RWPE2 (cell line): ENCODE measurements around the gene MGLL.
"Not testable (repeated sequence)": the region's sequence is repeated elsewhere in the genome, so short reads cannot be mapped to it uniquely, and the experiment has no call there.

ENCODE experiments used
- ATAC-seq: fragments of 200-7000 bp; cut with Tn5 transposase; 3 replicates; pipeline ENCODE4 v1.9.1; 2021; ENCODE audit warnings: low read depth
- DNase-seq: peaks from one replicate; pipeline ENCODE4 v3.0.0-alpha.2; 2020; ENCODE audit warnings: low spot score
- H3K27ac ChIP-seq: fragments of 450-650 bp; 2 replicates; pipeline ENCODE4 v1.5.1; 2017; ENCODE audit warnings: mild to moderate bottlenecking; ENCODE audit not compliant: poor library complexity, severe bottlenecking
- H3K27me3 ChIP-seq: fragments of 250-450 bp; sonication (Bioruptor Pico); 2 replicates; pipeline ENCODE4 v1.5.1; 2021; ENCODE audit warnings: mild to moderate bottlenecking, moderate library complexity; ENCODE audit not compliant: insufficient read depth, poor library complexity, severe bottlenecking
- H3K36me3 ChIP-seq: fragments of 250-450 bp; sonication (Bioruptor Pico); 2 replicates; pipeline ENCODE4 v1.5.1; 2020; ENCODE audit warnings: low read depth, mild to moderate bottlenecking, moderate library complexity
- H3K4me1 ChIP-seq: fragments of 250-450 bp; sonication (Bioruptor Pico); 2 replicates; pipeline ENCODE4 v1.5.1; 2021; ENCODE audit warnings: mild to moderate bottlenecking, moderate library complexity; ENCODE audit not compliant: insufficient read depth, poor library complexity, severe bottlenecking
- H3K4me3 ChIP-seq: fragments of 250-450 bp; sonication (Bioruptor Pico); 2 replicates; pipeline ENCODE4 v1.5.1; 2021; ENCODE audit warnings: mild to moderate bottlenecking, moderate library complexity; ENCODE audit not compliant: severe bottlenecking
- H3K9me3 ChIP-seq: fragments of 250-450 bp; sonication (Bioruptor Pico); 2 replicates; pipeline ENCODE4 v1.5.1; 2021; ENCODE audit warnings: mild to moderate bottlenecking, moderate library complexity; ENCODE audit not compliant: severe bottlenecking
- TF ChIP-seq, protein P1 (sequence below): fragments of 450-650 bp; IDR thresholded peaks from one replicate; pipeline ENCODE4 v1.5.1; 2017; ENCODE audit warnings: mild to moderate bottlenecking, moderate library complexity; ENCODE audit not compliant: poor library complexity, severe bottlenecking

Gene MGLL

DNA sequence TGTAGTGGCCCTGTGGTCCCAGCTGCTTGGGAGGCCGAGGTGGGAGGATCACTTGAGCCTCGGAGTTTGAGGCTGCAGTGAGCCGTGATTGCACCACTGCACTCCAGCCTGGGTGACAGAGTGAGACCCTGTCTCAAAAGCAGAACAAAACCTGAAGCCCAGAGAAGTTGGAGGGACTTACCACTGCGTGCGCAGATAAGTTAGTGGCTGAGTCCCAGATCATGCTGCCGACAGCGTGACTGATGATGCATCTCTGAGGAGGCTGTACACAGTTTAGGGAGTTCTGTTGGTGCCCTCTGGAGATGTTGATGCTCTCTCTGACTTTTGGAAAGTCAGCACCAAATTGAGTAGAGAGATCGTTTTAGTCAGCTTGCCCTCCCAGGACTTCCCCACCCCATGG, 165.4 kb downstream of the MGLL start:
- H3K27me3 ChIP-seq, result no peaks in the 10 kb centered on the region
- ATAC-seq (no peak), DNase-seq (no peak)
- H3K4me1 ChIP-seq, result no peaks in the 10 kb centered on the region
- H3K4me3 ChIP-seq, result no peak overlapping the region
- TF ChIP-seq, protein P1, sequence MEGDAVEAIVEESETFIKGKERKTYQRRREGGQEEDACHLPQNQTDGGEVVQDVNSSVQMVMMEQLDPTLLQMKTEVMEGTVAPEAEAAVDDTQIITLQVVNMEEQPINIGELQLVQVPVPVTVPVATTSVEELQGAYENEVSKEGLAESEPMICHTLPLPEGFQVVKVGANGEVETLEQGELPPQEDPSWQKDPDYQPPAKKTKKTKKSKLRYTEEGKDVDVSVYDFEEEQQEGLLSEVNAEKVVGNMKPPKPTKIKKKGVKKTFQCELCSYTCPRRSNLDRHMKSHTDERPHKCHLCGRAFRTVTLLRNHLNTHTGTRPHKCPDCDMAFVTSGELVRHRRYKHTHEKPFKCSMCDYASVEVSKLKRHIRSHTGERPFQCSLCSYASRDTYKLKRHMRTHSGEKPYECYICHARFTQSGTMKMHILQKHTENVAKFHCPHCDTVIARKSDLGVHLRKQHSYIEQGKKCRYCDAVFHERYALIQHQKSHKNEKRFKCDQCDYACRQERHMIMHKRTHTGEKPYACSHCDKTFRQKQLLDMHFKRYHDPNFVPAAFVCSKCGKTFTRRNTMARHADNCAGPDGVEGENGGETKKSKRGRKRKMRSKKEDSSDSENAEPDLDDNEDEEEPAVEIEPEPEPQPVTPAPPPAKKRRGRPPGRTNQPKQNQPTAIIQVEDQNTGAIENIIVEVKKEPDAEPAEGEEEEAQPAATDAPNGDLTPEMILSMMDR, result no peak
- H3K9me3 ChIP-seq, result no peaks in the 10 kb centered on the region
- no peaks in the 10 kb centered on the region for H3K36me3 ChIP-seq
- H3K27ac ChIP-seq, result no peak overlapping the region

DNA sequence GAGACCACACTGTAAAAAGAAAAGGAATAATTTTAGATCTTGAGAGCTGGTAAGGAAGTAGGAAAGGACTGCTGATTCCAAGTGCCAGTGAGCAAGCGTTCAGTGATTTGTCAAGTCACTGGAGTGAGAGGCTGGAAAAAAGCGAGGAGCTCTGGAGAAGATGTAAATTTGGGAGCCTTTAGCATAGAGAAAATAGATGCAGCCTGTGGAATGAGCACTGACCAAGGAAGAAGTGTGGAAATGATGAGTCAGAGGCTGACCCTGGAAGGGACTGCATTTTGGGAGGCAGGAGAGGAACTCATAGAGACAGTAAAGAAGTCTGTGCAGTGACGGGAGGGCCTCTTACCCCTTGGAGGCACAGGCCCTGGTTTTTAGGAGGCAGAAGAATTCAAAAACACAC, 166.7 kb downstream of the MGLL start:
- TF ChIP-seq, protein P1, result no peak
- Histone ChIP-seq H3K36me3 (no peaks in the 10 kb centered on the region), H3K4me3 (no peak overlapping the region), H3K4me1 (no peaks in the 10 kb centered on the region), H3K27ac (no peak overlapping the region), H3K27me3 (no peaks in the 10 kb centered on the region), H3K9me3 (no peaks in the 10 kb centered on the region)
- no peak; the same call in 2 of the 3 replicates for ATAC-seq
- no peak for DNase-seq

DNA sequence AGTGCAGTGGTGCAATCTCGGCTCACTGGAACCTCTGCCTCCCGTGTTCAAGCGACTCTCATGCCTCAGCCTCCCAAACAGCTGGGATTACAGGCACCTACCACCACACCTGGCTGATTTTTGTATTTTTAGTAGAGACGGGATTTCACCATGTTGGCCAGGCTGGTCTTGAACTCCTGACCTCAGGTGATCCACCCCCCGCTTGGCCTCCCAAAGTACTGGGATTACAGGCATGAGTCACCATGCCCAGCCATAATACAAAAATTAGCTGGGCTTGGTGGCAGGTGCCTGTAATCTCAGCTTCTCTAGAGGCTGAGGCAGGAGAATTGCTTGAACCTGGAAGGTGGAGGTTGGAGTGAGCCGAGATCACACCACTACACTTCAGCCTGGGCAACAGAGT, 167.3 kb downstream of the MGLL start:
- H3K9me3 ChIP-seq, H3K27me3 ChIP-seq, H3K4me3 ChIP-seq, ATAC-seq, H3K36me3 ChIP-seq, H3K27ac ChIP-seq, DNase-seq, H3K4me1 ChIP-seq: not testable (repeated sequence)

DNA sequence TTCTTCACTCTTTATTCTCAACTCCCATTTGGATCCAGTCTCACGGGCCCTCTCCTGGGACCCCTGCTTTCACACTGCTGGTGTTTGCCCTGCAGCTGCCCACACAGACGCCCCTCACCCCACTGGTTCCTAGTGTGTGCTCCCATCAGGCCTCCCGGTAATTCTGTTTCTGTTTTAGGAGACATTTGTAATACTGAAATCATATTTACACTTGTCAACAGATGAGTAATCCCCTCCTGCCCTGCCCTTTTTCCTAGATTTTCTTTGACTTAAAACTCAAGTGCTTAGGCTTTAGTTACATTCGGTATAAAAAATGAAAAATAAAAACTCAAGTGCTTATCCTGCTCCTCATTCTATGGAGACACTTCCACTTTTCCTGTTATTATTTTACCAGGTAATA, 167.9 kb downstream of the MGLL start:
- Histone ChIP-seq H3K27me3 (no peaks in the 10 kb centered on the region), H3K27ac (no peak overlapping the region), H3K4me1 (no peaks in the 10 kb centered on the region), H3K9me3 (no peaks in the 10 kb centered on the region), H3K4me3 (no peak overlapping the region), H3K36me3 (no peaks in the 10 kb centered on the region)
- ATAC-seq (no peak), DNase-seq (no peak)
- TF ChIP-seq, protein P1, result no peak

DNA sequence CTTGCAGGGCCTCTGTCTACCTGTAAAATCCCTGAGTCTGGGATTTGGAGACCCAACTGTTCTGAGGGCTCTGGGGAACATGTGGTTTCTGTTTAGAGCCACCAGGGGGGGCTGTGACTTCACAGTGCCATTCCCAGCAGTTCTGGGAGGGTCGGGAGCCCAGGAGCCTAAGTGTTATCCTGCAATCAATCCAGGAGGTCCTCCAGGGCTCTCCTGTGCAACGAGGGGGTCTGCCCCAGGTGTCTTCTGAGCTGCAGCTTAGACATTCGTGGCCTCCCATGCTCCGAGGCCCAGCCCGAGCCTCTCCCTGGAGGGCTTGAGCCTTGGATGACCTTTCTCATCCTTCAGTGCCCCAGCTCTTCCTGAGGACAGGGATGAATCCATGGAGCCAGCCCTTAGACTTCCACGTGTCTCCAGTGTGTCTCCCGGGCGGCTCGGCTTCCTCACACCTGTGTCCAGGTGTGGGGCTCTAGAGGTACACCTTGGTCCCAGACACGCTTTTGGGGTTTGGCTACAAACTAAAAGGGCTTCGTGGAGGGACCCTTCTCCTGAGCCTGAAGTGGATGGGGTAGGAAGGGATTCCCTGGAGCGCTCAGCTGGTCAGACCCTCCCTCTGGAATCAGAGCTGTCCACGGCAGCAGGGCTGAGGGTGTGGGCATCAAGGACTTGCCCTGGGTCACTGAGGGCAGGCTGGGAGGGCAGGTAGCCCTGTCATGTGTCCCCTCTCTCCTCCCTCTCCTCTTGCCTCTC, 169.9 kb downstream of the MGLL start:
- H3K4me3 ChIP-seq, result no peak overlapping the region
- H3K9me3 ChIP-seq, result no peaks in the 10 kb centered on the region
- TF ChIP-seq, protein P1, result peak; percentile 73
- H3K36me3 ChIP-seq, result no peaks in the 10 kb centered on the region
- ATAC-seq, result peak; percentile 68
- no peaks in the 10 kb centered on the region for H3K27me3 ChIP-seq
- no peak for DNase-seq
- no peak overlapping the region for H3K27ac ChIP-seq
- H3K4me1 ChIP-seq, result no peaks in the 10 kb centered on the region
